Calu3 (cell line): ENCODE measurements around the gene SBK2. TPM values are rescaled to one million over a fixed set of nuclear protein-coding genes. Genes with fewer than 3 reads are reported as not detected.

Source experiments
- BruUV-seq: library from RNA; stranded (reverse); fragments of 400-500 nt; replicated peaks from 2 replicates; lab custom pipeline; 2021; lab: Mats Ljungman, UMichigan
- CTCF ChIA-PET: fragments of 300-600 bp; sonication (Branson Sonifier 250); formaldehyde crosslinking; loops from one replicate; lab custom pipeline; 2022; ENCODE audit warnings: antibody characterized with exemption; lab: Charles Lee
- DNase-seq: peaks from one replicate; pipeline ENCODE4 v3.0.0; 2022
- H3K27ac Mint-ChIP-seq: one replicate; pipeline ENCODE4 v1.8.0; 2022; ENCODE audit warnings: mixed read lengths; ENCODE audit not compliant: unreplicated experiment
- H3K27me3 Mint-ChIP-seq: one replicate; pipeline ENCODE4 v1.8.0; 2022; ENCODE audit warnings: mixed read lengths; ENCODE audit not compliant: unreplicated experiment
- H3K36me3 Mint-ChIP-seq: one replicate; pipeline ENCODE4 v1.8.0; 2022; ENCODE audit warnings: mild to moderate bottlenecking, moderate library complexity, mixed read lengths; ENCODE audit not compliant: insufficient read depth, unreplicated experiment
- H3K4me1 Mint-ChIP-seq: one replicate; pipeline ENCODE4 v1.8.0; 2022; ENCODE audit warnings: mild to moderate bottlenecking, low read depth, mixed read lengths; ENCODE audit not compliant: unreplicated experiment
- H3K4me3 Mint-ChIP-seq: one replicate; pipeline ENCODE4 v1.8.0; 2022; ENCODE audit warnings: mild to moderate bottlenecking, low read depth, moderate library complexity, mixed read lengths; ENCODE audit not compliant: unreplicated experiment
- H3K9me3 Mint-ChIP-seq: one replicate; pipeline ENCODE4 v1.8.0; 2022; ENCODE audit warnings: low read depth, mixed read lengths; ENCODE audit not compliant: unreplicated experiment
- CTCF ChIP-seq: fragments of 200-600 bp; IDR thresholded peaks from one replicate; pipeline ENCODE4 v1.8.0; 2022; ENCODE audit warnings: antibody characterized with exemption; ENCODE audit not compliant: unreplicated experiment
- intact Hi-C: fragments of 100-400 bp; cut with micrococcal nuclease; formaldehyde crosslinking; loops from one replicate; pipeline ENCODE4 v1.10.0; 2022; ENCODE audit not compliant: unreplicated experiment
- total RNA-seq: library from RNA; stranded (reverse); gene quantifications from 2 replicates; pipeline ENCODE4 v1.2.3, GENCODE V29; 2022

Gene SBK2
- total RNA-seq, 1 experiment from 2014 or later = not detected

DNA sequence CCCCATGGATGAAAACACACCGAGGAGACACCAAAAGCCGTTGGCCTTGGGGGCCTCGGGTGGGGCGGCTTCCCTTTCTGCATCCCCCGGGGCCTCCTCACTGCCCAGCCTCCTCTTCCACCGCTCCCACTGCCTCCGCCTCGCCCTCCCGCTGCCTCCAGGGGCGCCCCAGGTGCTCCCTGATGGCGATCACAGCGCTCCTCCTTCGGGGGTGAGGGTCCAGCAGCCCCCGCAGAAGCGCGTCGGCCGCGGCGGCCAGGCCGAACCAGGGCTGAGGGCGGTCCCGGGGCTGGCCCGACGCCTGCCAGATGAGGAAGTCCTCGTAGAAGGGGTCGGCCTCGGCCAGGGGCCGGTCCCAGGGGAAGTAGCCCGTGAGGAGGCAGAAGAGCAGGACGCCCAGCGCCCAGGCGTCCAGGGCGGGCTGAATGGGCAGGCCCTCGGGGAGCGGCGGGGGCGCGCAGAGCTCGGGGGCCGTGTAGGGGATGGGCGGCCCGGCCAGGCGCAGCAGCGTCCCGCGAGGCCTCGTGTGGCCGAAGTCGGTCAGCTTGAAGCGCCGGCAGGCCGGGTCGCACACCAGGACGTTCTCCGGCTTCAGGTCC lies 7.2 kb downstream of the SBK2 start:
- intact Hi-C loops = no loop called here
- CTCF ChIA-PET = interaction anchor here (0.7 kb wide), 1 partner anchor 76 kb away, joined by 4 read pairs; no protein-coding TSS in a partner anchor
- Mint-ChIP-seq H3K9me3 (no peaks in the 10 kb centered on the region), H3K36me3 (no peaks in the 10 kb centered on the region), H3K27ac (no peak overlapping the region), H3K4me3 (no peak overlapping the region), H3K4me1 (no peaks in the 10 kb centered on the region), H3K27me3 (no peaks in the 10 kb centered on the region)
- no peak for DNase-seq
- no peak for TF ChIP-seq CTCF
- BruUV-seq = no TSS peak

DNA sequence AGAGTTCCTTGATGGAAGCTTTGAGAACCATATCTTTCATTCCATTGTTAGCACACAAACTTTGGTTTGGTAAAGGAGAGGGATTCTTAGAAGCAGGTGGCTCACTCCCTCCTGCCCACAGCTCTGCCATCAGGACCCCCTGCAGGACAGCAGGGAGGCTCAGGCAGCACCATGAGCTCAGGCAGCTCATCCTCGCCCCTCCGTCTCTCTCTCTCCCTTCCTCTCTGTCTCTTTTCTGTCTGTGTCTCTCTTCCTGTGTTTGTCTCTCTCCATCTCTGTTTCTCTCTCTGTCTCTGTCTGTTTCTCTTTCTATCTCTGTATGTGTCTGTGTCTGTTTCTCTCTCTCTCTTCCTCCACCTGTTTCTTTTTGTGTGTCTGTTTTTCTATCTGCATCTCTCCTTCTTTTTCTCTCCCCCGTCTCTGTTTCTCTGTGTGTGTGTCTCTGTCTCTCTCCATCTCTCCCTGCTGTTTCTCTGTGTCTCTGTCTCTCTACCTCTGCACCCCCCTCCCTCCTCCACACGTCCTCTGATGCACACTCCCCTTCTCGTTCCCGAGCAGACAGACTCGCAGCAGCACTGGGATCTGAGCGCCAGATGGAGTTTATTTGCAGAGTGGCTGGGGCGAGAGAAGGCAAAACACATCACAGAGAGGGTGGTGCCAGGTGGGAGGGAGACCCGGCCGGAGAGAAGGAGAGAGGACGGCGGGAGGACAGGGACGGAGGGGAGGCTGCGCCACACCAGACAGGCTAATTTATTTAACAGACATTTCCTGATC lies 8.7 kb downstream of the SBK2 start:
- H3K27me3 Mint-ChIP-seq = no peaks in the 10 kb centered on the region

GRCh38 chr19:55527197-55528029 lies 9.5 kb downstream of the SBK2 start:
- BruUV-seq = no TSS peak
- CTCF ChIA-PET = interaction anchor here (0.6 kb wide), 1 partner anchor 47 kb away, joined by 3 read pairs; no protein-coding TSS in a partner anchor

More for the DNA sequence above, 8.7 kb downstream of the SBK2 start:
- Mint-ChIP-seq H3K27ac (no peak overlapping the region), H3K4me3 (no peak overlapping the region), H3K9me3 (no peaks in the 10 kb centered on the region), H3K36me3 (no peaks in the 10 kb centered on the region), H3K4me1 (no peaks in the 10 kb centered on the region)
- CTCF ChIA-PET = no interaction called here
- TF ChIP-seq CTCF = no peak
- intact Hi-C loops = no loop called here
- no TSS peak for BruUV-seq
- no peak for DNase-seq

More at GRCh38 chr19:55527197-55528029, 9.5 kb downstream of the SBK2 start:
- H3K27ac Mint-ChIP-seq = no peak overlapping the region
- no peaks in the 10 kb centered on the region for H3K36me3 Mint-ChIP-seq
- no peaks in the 10 kb centered on the region for H3K4me1 Mint-ChIP-seq
- no peak overlapping the region for H3K4me3 Mint-ChIP-seq
- no peak for TF ChIP-seq CTCF
- no peaks in the 10 kb centered on the region for H3K27me3 Mint-ChIP-seq
- DNase-seq = no peak
- intact Hi-C loops = no loop called here
- H3K9me3 Mint-ChIP-seq = no peaks in the 10 kb centered on the region
